Measurements from ENCODE around the gene APBB2. TPM values are rescaled to one million over a fixed set of nuclear protein-coding genes. Genes with fewer than 3 reads are reported as not detected.

Gene APBB2
- total RNA-seq, 1 experiment from 2014 or later: 29.7 TPM

GRCh38 chr4:41217374-41217773, 3.0 kb upstream of the APBB2 start:
- DNase-seq (ENCODE audit: low spot score): no peak

GRCh38 chr4:41217020-41217333, 2.6 kb upstream of the APBB2 start:
- no peak for DNase-seq (ENCODE audit: low spot score)
- in situ Hi-C loops (cut with HindIII; ENCODE audit: low sequenced_read_pairs): loop anchor here (25.0 kb wide), 1 partner anchor 280 kb away; no protein-coding TSS in a partner anchor

More at GRCh38 chr4:41217374-41217773, 3.0 kb upstream of the APBB2 start:
- in situ Hi-C loops (cut with HindIII; ENCODE audit: low sequenced_read_pairs): loop anchor here (25.0 kb wide), 1 partner anchor 280 kb away; no protein-coding TSS in a partner anchor

DNA sequence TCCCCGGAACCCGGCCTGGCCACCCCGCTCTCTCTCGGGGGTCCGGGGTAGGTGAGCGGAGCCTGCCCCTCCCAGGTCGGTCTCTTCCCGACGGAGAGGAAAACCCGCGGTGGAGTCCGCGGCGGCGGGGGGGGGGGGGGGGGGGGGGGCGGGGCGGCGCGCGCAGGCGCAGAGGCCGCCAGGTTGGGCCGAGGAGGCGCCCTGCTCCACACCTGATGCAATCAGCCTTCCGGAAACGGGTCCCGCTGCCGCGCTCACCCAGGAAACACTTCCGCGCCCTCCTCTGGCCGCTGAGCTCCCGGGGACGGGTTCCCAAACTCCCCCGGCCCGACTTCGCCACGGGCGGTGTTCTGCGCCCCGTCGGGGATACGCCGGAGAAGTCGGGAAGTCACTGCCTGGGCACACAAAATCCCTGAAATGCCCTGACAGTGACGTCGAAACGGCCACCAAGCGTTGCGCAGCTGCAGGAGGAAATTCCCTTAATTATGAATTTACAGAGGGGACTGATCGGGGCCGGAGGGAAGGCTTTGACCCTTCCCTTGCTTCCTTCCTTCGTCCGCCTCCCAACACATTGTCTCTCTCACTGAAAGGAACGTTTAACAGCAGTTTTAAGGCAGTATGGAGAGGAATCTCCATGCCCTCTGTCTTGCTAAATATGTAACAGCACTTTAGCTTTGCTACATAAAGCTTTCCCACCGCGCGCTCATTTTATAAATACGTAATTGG, 2.1 kb upstream of the APBB2 start:
- peak; percentile 59 for DNase-seq (ENCODE audit: low spot score)
- in situ Hi-C loops (cut with HindIII; ENCODE audit: low sequenced_read_pairs): loop anchor here (25.0 kb wide), 1 partner anchor 279 kb away; no protein-coding TSS in a partner anchor

DNA sequence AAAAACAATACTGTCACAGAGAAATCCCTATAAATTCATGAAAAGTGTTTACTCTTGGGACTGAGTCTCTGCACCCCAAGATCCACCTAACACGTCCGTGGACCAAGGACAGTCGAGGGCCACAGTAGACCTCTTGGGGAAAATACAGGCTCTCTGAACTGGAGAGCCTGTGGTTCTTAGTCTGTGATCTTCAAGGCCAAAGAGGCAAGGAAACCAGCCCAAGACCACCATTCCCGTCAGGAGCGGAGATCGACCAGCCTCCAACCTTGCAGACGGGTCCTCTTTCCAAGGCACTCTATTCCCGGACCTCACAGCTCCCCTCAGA, 1.6 kb upstream of the APBB2 start:
- in situ Hi-C loops (cut with HindIII; ENCODE audit: low sequenced_read_pairs): loop anchor here (25.0 kb wide), 1 partner anchor 279 kb away; no protein-coding TSS in a partner anchor
- DNase-seq (ENCODE audit: low spot score): no peak

DNA sequence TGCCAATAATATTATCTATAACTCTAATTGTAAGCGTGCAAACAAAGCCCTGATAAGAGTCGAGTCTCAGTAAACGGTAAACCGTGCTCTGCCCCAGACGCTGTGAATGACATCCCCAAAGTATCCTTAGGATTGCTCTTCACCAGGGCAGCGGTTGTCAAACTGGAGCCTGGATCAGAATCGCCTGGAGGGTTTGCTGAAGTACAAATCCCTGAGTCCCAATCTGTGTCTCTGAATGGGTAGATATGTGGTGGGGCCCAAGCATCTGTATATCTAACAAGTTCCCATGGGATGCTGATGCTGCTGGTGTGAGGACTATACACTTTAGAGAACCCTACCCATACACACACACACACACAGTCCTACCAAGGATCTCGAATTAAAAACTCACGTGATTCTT, 813 bp upstream of the APBB2 start:
- in situ Hi-C loops (cut with HindIII; ENCODE audit: low sequenced_read_pairs): loop anchor here (25.0 kb wide), 1 partner anchor 278 kb away; no protein-coding TSS in a partner anchor

DNA sequence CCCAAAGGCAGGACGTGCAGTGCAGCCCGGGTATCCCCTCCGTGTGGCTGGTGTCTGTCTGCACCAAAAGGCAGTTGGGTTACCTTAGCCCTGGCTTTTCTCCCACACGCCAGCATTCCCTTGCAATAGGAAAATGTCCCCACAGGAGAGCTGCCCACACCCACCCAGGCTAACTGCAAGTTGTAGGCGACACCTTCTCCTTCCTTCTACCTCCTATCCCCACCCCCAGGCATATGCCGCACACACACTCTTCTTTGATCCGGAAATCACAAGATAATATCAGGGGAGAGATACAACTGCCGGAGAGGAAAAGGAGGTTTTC, 444 bp upstream of the APBB2 start:
- DNase-seq (ENCODE audit: low spot score): no peak
- in situ Hi-C loops (cut with HindIII; ENCODE audit: low sequenced_read_pairs): loop anchor here (25.0 kb wide), 1 partner anchor 277 kb away; no protein-coding TSS in a partner anchor

More for the DNA sequence above, 813 bp upstream of the APBB2 start:
- peak; percentile 20 for DNase-seq (ENCODE audit: low spot score)

DNA sequence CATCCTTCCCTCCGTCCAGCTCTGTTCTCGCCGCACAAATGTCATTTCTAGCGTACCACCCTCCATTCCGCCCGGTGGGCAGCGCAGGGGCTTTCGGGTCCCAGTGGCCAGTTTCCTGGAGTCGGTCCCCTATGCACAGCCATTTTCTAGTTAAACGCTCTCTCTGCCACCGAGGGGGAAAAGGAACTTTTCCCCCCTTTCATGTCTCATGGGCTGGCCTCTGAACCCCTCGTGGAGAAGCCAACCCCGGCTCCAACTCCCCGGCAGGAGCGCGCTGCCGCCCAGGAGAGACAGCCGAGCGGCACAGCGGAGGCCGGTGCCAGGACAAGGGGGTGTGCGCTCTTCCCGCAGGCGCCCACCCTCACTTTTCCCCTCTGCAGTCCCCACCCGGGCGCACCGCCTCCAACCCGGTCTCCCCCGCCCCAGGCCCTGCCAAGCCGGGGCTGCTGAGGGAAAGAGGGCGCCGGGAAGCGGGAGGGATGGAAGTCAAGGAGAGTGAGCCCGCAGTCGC, 662 bp downstream of the APBB2 start:
- in situ Hi-C loops (cut with HindIII; ENCODE audit: low sequenced_read_pairs): loop anchor here (25.0 kb wide), 1 partner anchor 276 kb away; no protein-coding TSS in a partner anchor
- DNase-seq (ENCODE audit: low spot score): peak; percentile 16

DNA sequence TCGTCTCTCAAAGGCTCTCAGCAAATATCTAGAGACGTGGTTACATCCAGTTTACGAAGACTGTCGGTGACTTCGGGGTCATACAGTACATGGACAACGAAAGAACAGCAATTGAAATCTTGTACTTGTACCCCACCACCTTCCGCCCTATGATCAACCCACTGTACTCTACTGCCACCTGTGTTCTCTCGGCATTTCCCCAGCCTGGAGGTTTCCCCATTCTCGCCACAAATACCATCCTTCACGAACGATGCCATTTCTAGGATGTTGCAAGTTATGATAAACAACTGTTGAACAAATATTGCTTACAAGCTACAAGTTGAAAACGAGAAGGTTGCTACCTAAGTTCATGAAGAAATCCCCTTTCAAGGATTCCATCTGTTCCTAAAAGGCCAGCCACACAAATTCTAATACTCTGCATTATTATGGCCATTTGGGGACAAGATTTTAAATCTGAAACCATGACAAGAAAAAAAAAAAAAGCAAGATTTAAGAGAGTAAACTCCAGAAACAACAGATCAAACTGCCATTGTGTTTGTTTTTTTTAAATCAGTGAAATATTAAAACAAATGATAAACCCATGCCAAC, 1.6 kb downstream of the APBB2 start:
- peak; percentile 29 for DNase-seq (ENCODE audit: low spot score)
- in situ Hi-C loops (cut with HindIII; ENCODE audit: low sequenced_read_pairs): loop anchor here (25.0 kb wide), 1 partner anchor 275 kb away; no protein-coding TSS in a partner anchor

DNA sequence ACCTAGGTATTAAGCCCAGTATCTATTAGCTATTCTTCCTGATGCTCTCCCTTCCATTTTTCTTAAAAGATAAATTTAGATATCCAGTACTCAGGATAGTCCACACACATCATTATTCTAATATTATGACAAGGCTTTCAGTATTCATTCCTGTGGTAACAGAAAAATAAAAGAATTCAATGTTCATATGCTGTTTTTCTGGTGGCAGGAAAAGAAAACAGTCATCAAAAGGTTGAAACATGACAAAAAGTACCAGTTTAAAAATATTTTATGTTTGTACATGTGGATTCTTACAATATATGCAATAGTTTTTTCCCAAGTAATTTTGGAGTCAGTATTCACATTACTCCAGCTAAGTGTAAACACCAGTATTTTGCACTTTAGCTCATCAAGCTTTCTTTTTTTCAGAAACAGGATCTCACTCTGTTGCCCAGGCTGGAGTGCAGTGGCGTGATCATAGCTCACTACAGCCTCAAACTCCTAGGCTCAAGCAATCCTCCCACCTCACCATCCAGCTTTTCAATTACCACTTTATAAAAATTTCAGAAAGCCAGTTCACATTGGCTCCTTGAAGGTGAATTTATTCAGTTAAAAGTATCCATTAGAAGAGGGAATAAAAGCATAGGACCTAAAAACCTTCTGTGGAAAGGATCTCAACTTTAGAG, 2.3 kb downstream of the APBB2 start:
- DNase-seq (ENCODE audit: low spot score): no peak
- in situ Hi-C loops (cut with HindIII; ENCODE audit: low sequenced_read_pairs): loop anchor here (25.0 kb wide), 1 partner anchor 275 kb away; no protein-coding TSS in a partner anchor

DNA sequence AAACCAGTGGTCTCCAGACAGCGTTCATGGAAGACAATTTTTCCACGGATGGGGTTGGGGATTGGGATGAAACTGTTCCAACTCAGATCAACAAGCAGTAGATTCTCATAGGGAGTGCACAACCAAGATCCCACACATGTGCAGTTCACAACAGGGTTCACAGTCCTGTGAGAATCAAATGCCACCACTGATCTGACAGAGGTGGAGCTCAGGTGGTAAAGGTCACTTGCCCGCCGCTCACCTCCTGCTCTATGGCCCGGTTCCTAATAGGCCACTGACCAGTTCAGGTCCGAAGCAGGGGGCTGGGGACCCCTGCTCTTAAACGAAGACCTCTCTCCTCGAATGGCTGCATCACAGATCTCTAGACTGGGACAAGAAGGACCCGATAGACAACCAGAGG, 4.4 kb downstream of the APBB2 start:
- in situ Hi-C loops (cut with HindIII; ENCODE audit: low sequenced_read_pairs): loop anchor here (25.0 kb wide), 1 partner anchor 273 kb away; no protein-coding TSS in a partner anchor
- no peak for DNase-seq (ENCODE audit: low spot score)

GRCh38 chr4:41209187-41209586, 5.2 kb downstream of the APBB2 start:
- no peak for DNase-seq (ENCODE audit: low spot score)
- in situ Hi-C loops (cut with HindIII; ENCODE audit: low sequenced_read_pairs): loop anchor here (25.0 kb wide), 1 partner anchor 272 kb away; no protein-coding TSS in a partner anchor

GRCh38 chr4:41207291-41207831, 7.0 kb downstream of the APBB2 start:
- DNase-seq (ENCODE audit: low spot score): no peak
- in situ Hi-C loops (cut with HindIII; ENCODE audit: low sequenced_read_pairs): loop anchor here (25.0 kb wide), 1 partner anchor 270 kb away; no protein-coding TSS in a partner anchor

DNA sequence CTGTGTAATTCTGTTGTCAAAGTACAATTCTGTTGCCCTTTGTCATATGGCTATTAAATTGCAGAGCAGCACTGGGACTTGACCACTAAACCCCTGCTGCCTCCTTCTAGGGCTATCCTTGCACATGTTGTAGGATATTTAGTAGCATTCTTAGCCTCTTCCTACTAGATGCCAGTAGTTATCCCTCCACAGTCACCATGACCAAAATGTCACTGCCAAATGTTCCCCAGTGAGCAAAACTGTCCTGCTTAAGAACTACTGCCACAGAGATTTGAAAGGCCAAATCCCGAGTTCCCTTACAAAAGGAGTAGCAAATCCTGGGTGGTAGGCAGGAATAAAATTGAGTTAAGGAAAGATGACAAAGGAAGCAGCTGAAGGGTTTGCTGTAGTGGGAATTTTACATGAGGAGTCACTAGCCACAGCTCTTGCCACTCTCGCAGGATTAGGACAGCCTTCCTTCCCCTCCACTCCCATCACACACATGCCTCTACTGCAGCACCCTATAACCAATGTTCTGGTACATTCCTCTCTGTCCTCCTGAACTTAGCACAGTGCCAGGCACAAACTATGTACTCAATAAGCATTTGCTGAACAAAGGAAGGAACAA, 8.4 kb downstream of the APBB2 start:
- in situ Hi-C loops (cut with HindIII; ENCODE audit: low sequenced_read_pairs): loop anchor here (25.0 kb wide), 1 partner anchor 269 kb away; no protein-coding TSS in a partner anchor
- DNase-seq (ENCODE audit: low spot score): no peak

- in situ Hi-C loops (cut with HindIII; ENCODE audit: low sequenced_read_pairs): loop anchor here (25.0 kb wide), 1 partner anchor 268 kb away; no protein-coding TSS in a partner anchor
- no peak for DNase-seq (ENCODE audit: low spot score)
These were observed 9.2 kb downstream of the APBB2 start for GRCh38 chr4:41205130-41205529.

DNA sequence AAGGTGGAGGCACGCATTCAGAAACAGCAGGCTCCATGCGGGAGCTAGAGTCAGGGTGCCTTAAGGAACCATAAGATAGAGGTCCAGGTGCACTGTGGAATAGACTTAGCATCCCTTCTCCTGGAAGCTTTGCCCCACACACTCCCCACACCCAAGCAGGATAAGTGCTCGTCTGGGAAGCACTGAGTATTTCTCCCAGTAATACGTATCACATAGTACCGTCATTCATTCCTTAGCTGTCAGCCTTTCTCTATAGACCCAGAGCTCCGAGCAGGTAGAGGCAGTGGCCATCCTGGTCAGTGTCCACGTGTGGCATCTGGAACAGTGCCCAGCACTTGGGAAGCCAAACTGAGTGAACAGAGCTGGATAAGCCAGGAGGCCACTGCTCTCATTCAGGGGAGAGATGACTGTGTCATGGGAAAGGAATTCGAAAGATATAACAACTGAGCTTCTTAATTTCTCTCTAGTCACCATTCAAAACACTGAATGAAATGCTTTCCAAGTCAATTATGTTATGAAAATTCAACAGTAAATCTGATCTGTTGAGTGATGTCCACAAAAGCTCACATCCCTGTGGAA, 9.9 kb downstream of the APBB2 start:
- in situ Hi-C loops (cut with HindIII; ENCODE audit: low sequenced_read_pairs): loop anchor here (25.0 kb wide), 1 partner anchor 267 kb away; no protein-coding TSS in a partner anchor
- no peak for DNase-seq (ENCODE audit: low spot score)

- in situ Hi-C loops (cut with HindIII; ENCODE audit: low sequenced_read_pairs): loop anchor here (25.0 kb wide), 1 partner anchor 267 kb away; no protein-coding TSS in a partner anchor
- DNase-seq (ENCODE audit: low spot score): no peak
These were observed 10.5 kb downstream of the APBB2 start for GRCh38 chr4:41203841-41204240.

DNA sequence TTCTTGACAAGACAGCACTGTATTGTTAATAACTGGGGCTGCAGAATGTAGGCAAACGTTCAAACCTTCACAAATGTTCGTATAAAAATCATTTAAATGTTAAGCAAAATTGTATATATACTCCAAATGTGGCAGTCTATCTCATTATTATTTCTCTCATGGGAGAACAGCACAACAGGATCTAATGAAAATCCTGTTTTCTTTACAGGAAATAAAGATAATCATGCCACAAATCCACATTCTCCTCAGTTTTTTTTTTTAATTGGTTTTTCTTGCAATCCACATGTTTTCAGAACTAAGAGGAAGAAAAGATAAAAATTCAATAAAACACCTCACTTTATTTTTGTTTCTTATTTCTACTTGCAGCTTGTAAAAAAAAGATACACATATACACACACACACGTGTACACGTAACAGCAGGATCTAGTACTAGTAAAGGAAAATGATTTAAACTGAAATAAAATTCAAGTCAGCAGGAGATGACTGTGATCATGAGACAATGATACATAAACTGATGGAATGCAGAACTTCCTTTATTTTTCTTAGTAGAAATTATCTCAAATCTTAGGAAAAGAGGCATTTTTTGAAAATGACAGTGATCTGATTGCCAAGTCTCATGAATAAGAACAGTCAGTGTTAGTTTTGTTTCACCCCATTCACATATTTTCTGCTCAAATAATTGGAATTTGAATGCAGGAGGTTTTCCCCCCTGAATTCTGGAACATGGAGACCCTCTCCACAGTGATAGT, 11.3 kb downstream of the APBB2 start:
- DNase-seq (ENCODE audit: low spot score): no peak
- in situ Hi-C loops (cut with HindIII; ENCODE audit: low sequenced_read_pairs): loop anchor here (25.0 kb wide), 1 partner anchor 266 kb away; no protein-coding TSS in a partner anchor

DNA sequence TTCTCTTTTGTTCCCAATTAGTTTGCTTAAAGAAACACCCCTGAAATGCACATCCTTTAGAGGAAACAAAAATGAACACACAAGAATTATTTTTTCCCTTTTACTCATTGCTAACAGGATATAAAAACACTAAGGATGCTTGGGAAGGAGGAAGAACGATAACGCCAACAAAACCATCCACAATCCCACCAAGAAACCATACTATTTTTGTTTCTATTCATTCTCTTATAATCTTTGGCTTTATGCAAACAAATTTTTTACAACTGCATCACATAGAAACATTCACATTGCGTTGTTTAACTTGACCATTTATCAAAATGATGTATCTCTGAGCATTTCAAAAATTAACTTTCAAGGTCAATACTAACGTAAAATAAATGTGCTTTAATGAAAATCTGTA, 12.0 kb downstream of the APBB2 start:
- no peak for DNase-seq (ENCODE audit: low spot score)
- in situ Hi-C loops (cut with HindIII; ENCODE audit: low sequenced_read_pairs): loop anchor here (25.0 kb wide), 1 partner anchor 265 kb away; no protein-coding TSS in a partner anchor

Measured in G401 (cell line).